ENCODE measurements around the gene PABPC1L2A. TPM values are rescaled to one million over a fixed set of nuclear protein-coding genes. Genes with fewer than 3 reads are reported as not detected.

Gene PABPC1L2A
- total RNA-seq, 1 donor = not detected

Other genes with a start within 250 kb of the PABPC1L2A start
- not detected for gene FAM236C, start 166.9 kb downstream of the PABPC1L2A start, total RNA-seq
- gene FAM236A, start 141.3 kb downstream of the PABPC1L2A start, total RNA-seq = not detected
- not detected for gene DMRTC1, start 135.7 kb downstream of the PABPC1L2A start, total RNA-seq
- gene PABPC1L2B, start 76.6 kb downstream of the PABPC1L2A start, total RNA-seq = not detected
- gene NAP1L2, start 135.3 kb upstream of the PABPC1L2A start, total RNA-seq = 3.7 TPM